ENCODE measurements around the gene ELOVL6. TPM values are rescaled to one million over a fixed set of nuclear protein-coding genes. Genes with fewer than 3 reads are reported as not detected.
"Not testable (repeated sequence)": the region's sequence is repeated elsewhere in the genome, so short reads cannot be mapped to it uniquely, and the experiment has no call there.

Gene ELOVL6
- total RNA-seq, 1 donor from 2014 or later: 29.1 TPM

GRCh38 chr4:110120506-110120905, 77.9 kb downstream of the ELOVL6 start:
- ATAC-seq: no peak

GRCh38 chr4:110119880-110120279, 78.5 kb downstream of the ELOVL6 start:
- ATAC-seq: peak; percentile 63

GRCh38 chr4:110119337-110119736, 79.1 kb downstream of the ELOVL6 start:
- ATAC-seq: peak; percentile 99

- no peak for ATAC-seq
Observed at GRCh38 chr4:110112056-110112455, 86.4 kb downstream of the ELOVL6 start.

GRCh38 chr4:110109455-110109854, 89.0 kb downstream of the ELOVL6 start:
- no peak for ATAC-seq

- no peak for ATAC-seq
Observed at GRCh38 chr4:110108960-110109359, 89.5 kb downstream of the ELOVL6 start.

GRCh38 chr4:110108422-110108821, 90.0 kb downstream of the ELOVL6 start:
- peak; percentile 25 for ATAC-seq

- ATAC-seq: no peak
Observed at GRCh38 chr4:110107866-110108265, 90.5 kb downstream of the ELOVL6 start.

GRCh38 chr4:110106931-110107296, 91.5 kb downstream of the ELOVL6 start:
- peak; percentile 38 for ATAC-seq

GRCh38 chr4:110104661-110105060, 93.8 kb downstream of the ELOVL6 start:
- no peak for ATAC-seq

- no peak for ATAC-seq
Observed at GRCh38 chr4:110099638-110100037, 98.8 kb downstream of the ELOVL6 start.

- no peak for ATAC-seq
Observed at GRCh38 chr4:110096405-110096804, 102.0 kb downstream of the ELOVL6 start.

GRCh38 chr4:110092646-110093045, 105.8 kb downstream of the ELOVL6 start:
- no peak for ATAC-seq

GRCh38 chr4:110091434-110092140, 106.8 kb downstream of the ELOVL6 start:
- ATAC-seq: peak; percentile 69

- ATAC-seq: no peak
Observed at GRCh38 chr4:110088670-110089069, 109.7 kb downstream of the ELOVL6 start.

GRCh38 chr4:110087070-110087708, 111.2 kb downstream of the ELOVL6 start:
- no peak for ATAC-seq

GRCh38 chr4:110085131-110085530, 113.3 kb downstream of the ELOVL6 start:
- no peak for ATAC-seq

GRCh38 chr4:110084154-110084553, 114.3 kb downstream of the ELOVL6 start:
- no peak for ATAC-seq

- ATAC-seq: not testable (repeated sequence)
Observed at GRCh38 chr4:110078148-110078547, 120.3 kb downstream of the ELOVL6 start.

- ATAC-seq: not testable (repeated sequence)
Observed at GRCh38 chr4:110076828-110077227, 121.6 kb downstream of the ELOVL6 start.

- no peak for ATAC-seq
Observed at GRCh38 chr4:110075891-110076290, 122.5 kb downstream of the ELOVL6 start.

GRCh38 chr4:110075083-110075738, 123.2 kb downstream of the ELOVL6 start:
- ATAC-seq: peak; percentile 95

- no peak for ATAC-seq
Observed at GRCh38 chr4:110074570-110074969, 123.8 kb downstream of the ELOVL6 start.

Data from esophagus mucosa (tissue), 1 donor.